ACC112 (cell line): ENCODE measurements around the gene FCHO1.
"Not testable (repeated sequence)": the region's sequence is repeated elsewhere in the genome, so short reads cannot be mapped to it uniquely, and the experiment has no call there.

Source experiments
- H2AFZ ChIP-seq: fragments of 200-600 bp; sonication (generic); one replicate; pipeline ENCODE4 v1.6.0; 2017; ENCODE audit warnings: antibody characterized with exemption, low read length; ENCODE audit not compliant: unreplicated experiment
- H3K27ac ChIP-seq: fragments of 200-600 bp; sonication (generic); 2 replicates; pipeline ENCODE4 v1.5.1; 2014; ENCODE audit warnings: low read depth, mild to moderate bottlenecking, antibody characterized with exemption, low read length, moderate library complexity
- H3K27me3 ChIP-seq: fragments of 200-600 bp; sonication (generic); 2 replicates; pipeline ENCODE4 v1.6.1; 2014; ENCODE audit warnings: mild to moderate bottlenecking, antibody characterized with exemption, low read length, moderate library complexity, mixed read lengths; ENCODE audit not compliant: insufficient read depth
- H3K36me3 ChIP-seq: fragments of 200-600 bp; sonication (generic); 2 replicates; pipeline ENCODE4 v1.6.1; 2016; ENCODE audit warnings: mild to moderate bottlenecking, antibody characterized with exemption, low read length, moderate library complexity, mixed read lengths; ENCODE audit not compliant: insufficient read depth
- H3K4me1 ChIP-seq: fragments of 200-600 bp; sonication (generic); one replicate; pipeline ENCODE4 v1.6.1; 2016; ENCODE audit warnings: low read length, mixed read lengths; ENCODE audit not compliant: insufficient read depth, unreplicated experiment, control insufficient read depth
- H3K4me3 ChIP-seq: fragments of 200-600 bp; sonication (generic); 2 replicates; pipeline ENCODE4 v1.5.1; 2014; ENCODE audit warnings: mild to moderate bottlenecking, low read depth, low read length
- H3K79me2 ChIP-seq: fragments of 200-600 bp; sonication (generic); one replicate; pipeline ENCODE4 v1.6.0; 2016; ENCODE audit warnings: low read length; ENCODE audit not compliant: control insufficient read depth, unreplicated experiment, insufficient read depth

FCHO1 gene

GRCh38 chr19:17765069-17765618, 13.9 kb downstream of the FCHO1 start:
- Histone ChIP-seq H3K4me3 (no peak overlapping the region), H3K27me3 (no peaks in the 10 kb centered on the region), H3K4me1 (peaks cover 3% of the 10 kb centered on the region), H3K36me3 (no peaks in the 10 kb centered on the region), H3K79me2 (no peaks in the 10 kb centered on the region), H2AFZ (no peak overlapping the region), H3K27ac (no peak overlapping the region)

- H3K4me3 ChIP-seq: peak overlapping the region; percentile 62; the same call in 1 of the 2 replicates
- H3K27ac ChIP-seq: no peak overlapping the region
- H3K79me2 ChIP-seq: no peaks in the 10 kb centered on the region
- H2AFZ ChIP-seq: no peak overlapping the region
- H3K4me1 ChIP-seq: peaks cover 3% of the 10 kb centered on the region
- no peaks in the 10 kb centered on the region for H3K27me3 ChIP-seq
- H3K36me3 ChIP-seq: no peaks in the 10 kb centered on the region
Measured at GRCh38 chr19:17766543-17767131, 15.4 kb downstream of the FCHO1 start.

- no peaks in the 10 kb centered on the region for H3K36me3 ChIP-seq
- no peak overlapping the region for H3K4me3 ChIP-seq
- no peaks in the 10 kb centered on the region for H3K79me2 ChIP-seq
Measured at GRCh38 chr19:17767559-17767958, 16.3 kb downstream of the FCHO1 start.

GRCh38 chr19:17770613-17771012, 19.3 kb downstream of the FCHO1 start:
- H3K4me1 ChIP-seq: peaks cover 3% of the 10 kb centered on the region
- H3K27me3 ChIP-seq: no peaks in the 10 kb centered on the region
- H3K4me3 ChIP-seq: no peak overlapping the region
- no peak overlapping the region for H2AFZ ChIP-seq
- no peaks in the 10 kb centered on the region for H3K79me2 ChIP-seq
- no peaks in the 10 kb centered on the region for H3K36me3 ChIP-seq
- H3K27ac ChIP-seq: no peak overlapping the region

More at GRCh38 chr19:17767559-17767958, 16.3 kb downstream of the FCHO1 start:
- Histone ChIP-seq H3K27ac (no peak overlapping the region), H2AFZ (no peak overlapping the region), H3K4me1 (peaks cover 3% of the 10 kb centered on the region), H3K27me3 (no peaks in the 10 kb centered on the region)

- no peaks in the 10 kb centered on the region for H3K27me3 ChIP-seq
- no peak overlapping the region for H3K27ac ChIP-seq
- no peaks in the 10 kb centered on the region for H3K36me3 ChIP-seq
- H3K4me1 ChIP-seq: no peaks in the 10 kb centered on the region
- H3K4me3 ChIP-seq: no peak overlapping the region
- no peaks in the 10 kb centered on the region for H3K79me2 ChIP-seq
- H2AFZ ChIP-seq: no peak overlapping the region
Measured at GRCh38 chr19:17772172-17772571, 20.9 kb downstream of the FCHO1 start.

GRCh38 chr19:17775245-17775927, 24.1 kb downstream of the FCHO1 start:
- Histone ChIP-seq H3K27me3 (no peaks in the 10 kb centered on the region), H3K27ac (no peak overlapping the region), H2AFZ (no peak overlapping the region)

GRCh38 chr19:17775991-17776803, 24.9 kb downstream of the FCHO1 start:
- Histone ChIP-seq H3K79me2 (no peaks in the 10 kb centered on the region), H2AFZ (no peak overlapping the region), H3K4me1 (no peaks in the 10 kb centered on the region), H3K4me3 (no peak overlapping the region), H3K27me3 (no peaks in the 10 kb centered on the region), H3K27ac (no peak overlapping the region), H3K36me3 (no peaks in the 10 kb centered on the region)

More at GRCh38 chr19:17775245-17775927, 24.1 kb downstream of the FCHO1 start:
- Histone ChIP-seq H3K36me3 (no peaks in the 10 kb centered on the region), H3K79me2 (no peaks in the 10 kb centered on the region), H3K4me1 (no peaks in the 10 kb centered on the region), H3K4me3 (no peak overlapping the region)

- H3K4me3 ChIP-seq, H3K4me1 ChIP-seq, H3K79me2 ChIP-seq, H3K27me3 ChIP-seq, H2AFZ ChIP-seq, H3K36me3 ChIP-seq, H3K27ac ChIP-seq: not testable (repeated sequence)
Measured at GRCh38 chr19:17777840-17778239, 26.6 kb downstream of the FCHO1 start.

GRCh38 chr19:17778251-17778967, 27.1 kb downstream of the FCHO1 start:
- Histone ChIP-seq H3K4me1 (no peaks in the 10 kb centered on the region), H3K79me2 (no peaks in the 10 kb centered on the region), H3K27ac (no peak overlapping the region), H3K4me3 (peak overlapping the region; percentile 39), H3K27me3 (no peaks in the 10 kb centered on the region), H3K36me3 (no peaks in the 10 kb centered on the region), H2AFZ (no peak overlapping the region)
